GM18858 (cell line): ENCODE results near the gene MLXIP.

ENCODE experiments used
- ATAC-seq: cut with Tn5 transposase; IDR thresholded peaks from one replicate; pipeline ENCODE4 v1.9.1; 2021; ENCODE audit not compliant: unreplicated experiment

The MLXIP gene

GRCh38 chr12:122079033-122079531 is 526 bp downstream of the MLXIP start:
- no peak for ATAC-seq

GRCh38 chr12:122079532-122080081 is 1.1 kb downstream of the MLXIP start:
- no peak for ATAC-seq

GRCh38 chr12:122080149-122081082 is 1.9 kb downstream of the MLXIP start:
- no peak for ATAC-seq

- ATAC-seq, result no peak
Observed at GRCh38 chr12:122081083-122081696, 2.6 kb downstream of the MLXIP start.

- peak; percentile 40 for ATAC-seq
Observed at GRCh38 chr12:122081697-122082221, 3.2 kb downstream of the MLXIP start.

- no peak for ATAC-seq
Observed at GRCh38 chr12:122082621-122083356, 4.2 kb downstream of the MLXIP start.

GRCh38 chr12:122084857-122085405 is 6.4 kb downstream of the MLXIP start:
- no peak for ATAC-seq

GRCh38 chr12:122085591-122085990 is 7.0 kb downstream of the MLXIP start:
- no peak for ATAC-seq

- no peak for ATAC-seq
Observed at GRCh38 chr12:122086116-122086515, 7.6 kb downstream of the MLXIP start.

- no peak for ATAC-seq
Observed at GRCh38 chr12:122086641-122087285, 8.2 kb downstream of the MLXIP start.

- no peak for ATAC-seq
Observed at GRCh38 chr12:122087431-122088178, 9.0 kb downstream of the MLXIP start.

GRCh38 chr12:122088179-122088810 is 9.7 kb downstream of the MLXIP start:
- no peak for ATAC-seq

- no peak for ATAC-seq
Observed at GRCh38 chr12:122089077-122089476, 10.5 kb downstream of the MLXIP start.

- ATAC-seq, result no peak
Observed at GRCh38 chr12:122090759-122091515, 12.4 kb downstream of the MLXIP start.

- no peak for ATAC-seq
Observed at GRCh38 chr12:122093098-122093883, 14.7 kb downstream of the MLXIP start.

GRCh38 chr12:122094137-122094734 is 15.7 kb downstream of the MLXIP start:
- ATAC-seq, result no peak
